Measurements from ENCODE around the gene TM7SF2.

- TF ChIP-seq EZH2 (IDR thresholded peaks at IDR 0.05; ENCODE audit: borderline replicate concordance, insufficient read depth, low read depth, low read length, poor library complexity, severe bottlenecking) (no peak), CTCF (IDR thresholded peaks at IDR 0.05) (no peak)
Measured at GRCh38 chr11:65096926-65097325, 14.7 kb upstream of the TM7SF2 start.
